Endothelial cell of umbilical vein (primary cell): ENCODE data around the gene CNTN5. TPM values are rescaled to one million over a fixed set of nuclear protein-coding genes. Genes with fewer than 3 reads are reported as not detected.

ENCODE experiments used
- BruUV-seq: library from RNA; stranded (reverse); fragments of 400-500 nt; replicated peaks from 2 replicates; lab custom pipeline; 2021; lab: Mats Ljungman, UMichigan
- CTCF ChIA-PET: fragments of 300-600, 350-600 bp; sonication (Branson Sonifier 250); formaldehyde crosslinking; loops from one replicate; lab custom pipeline; 2021; ENCODE audit warnings: antibody characterized with exemption, inconsistent platforms; lab: Charles Lee
- POLR2A ChIA-PET: fragments of 300-600, 350-600 bp; sonication (Branson Sonifier 250); formaldehyde crosslinking; loops from one replicate; lab custom pipeline; 2021; ENCODE audit warnings: antibody characterized with exemption, inconsistent platforms; lab: Charles Lee
- DNase-seq: peaks from one replicate; pipeline ENCODE4 v3.0.0-alpha.2; 2011; ENCODE audit warnings: low read depth, low spot score
- FAIRE-seq: peaks from 2 replicates; lab custom pipeline; 2011; peaks lifted over from hg19 to GRCh38; lab: Jason Lieb, UNC
- H2AFZ ChIP-seq: 2 replicates; pipeline ENCODE4 v1.6.0; 2012; ENCODE audit warnings: low read depth, low read length, control low read depth, inconsistent platforms
- H3K27ac ChIP-seq: 2 replicates; pipeline ENCODE4 v1.5.1; 2011; ENCODE audit warnings: low read depth, mild to moderate bottlenecking, control low read depth, low read length, moderate library complexity; ENCODE audit not compliant: insufficient read depth
- H3K27me3 ChIP-seq, 2 experiments: 2 replicates each; pipeline versions ENCODE4 v1.6.0 to v1.6.1; 2011; ENCODE audit warnings: low read length in 2 of 2, mixed read lengths in 1 of 2; ENCODE audit not compliant: control insufficient read depth in 2 of 2, insufficient read depth in 2 of 2
- H3K36me3 ChIP-seq, 2 experiments: 2 replicates in 1 of 2; 3 replicates in 1 of 2; pipeline ENCODE4 v1.5.1; 2011; ENCODE audit warnings: low read length in 2 of 2, mild to moderate bottlenecking in 1 of 2, moderate library complexity in 1 of 2; ENCODE audit not compliant: control insufficient read depth in 2 of 2, insufficient read depth in 2 of 2; ENCODE audit errors: extremely low read depth in 1 of 2
- H3K4me1 ChIP-seq: 3 replicates; pipeline ENCODE4 v1.5.1; 2011; ENCODE audit warnings: mild to moderate bottlenecking, low read length; ENCODE audit not compliant: control insufficient read depth, insufficient read depth; ENCODE audit errors: extremely low read depth
- H3K4me2 ChIP-seq: 2 replicates; pipeline ENCODE4 v1.6.1; 2011; ENCODE audit warnings: low read length, control low read depth, mixed read lengths; ENCODE audit not compliant: insufficient read depth
- H3K4me3 ChIP-seq, 3 experiments: fragments of 200-600 bp in 1 of 3; sonication (generic), shearing (Covaris generic) in 1 of 3; replicated peaks in 1 of 3; 2 replicates each; pipeline ENCODE4 v1.5.1; 2011 to 2016; ENCODE audit warnings: control low read depth in 3 of 3, low read length in 3 of 3, mild to moderate bottlenecking in 2 of 3, inconsistent platforms in 1 of 3, low read depth in 1 of 3, moderate library complexity in 1 of 3; ENCODE audit not compliant: insufficient read depth in 1 of 3
- H3K79me2 ChIP-seq: 2 replicates; pipeline ENCODE4 v1.6.0; 2012; ENCODE audit warnings: low read length, inconsistent platforms; ENCODE audit not compliant: control insufficient read depth, insufficient read depth
- H3K9ac ChIP-seq: replicated peaks from 2 replicates; pipeline ENCODE3; 2011; ENCODE audit warnings: low read length, control low read depth; ENCODE audit not compliant: insufficient read depth; ENCODE audit errors: extremely low read depth
- H3K9me1 ChIP-seq: replicated peaks from 3 replicates; pipeline ENCODE4 v1.6.0; 2011; ENCODE audit warnings: mild to moderate bottlenecking, low read length; ENCODE audit not compliant: control insufficient read depth, insufficient read depth; ENCODE audit errors: extremely low read depth
- H3K9me3 ChIP-seq: replicated peaks from 2 replicates; pipeline ENCODE4 v1.5.1; 2012; ENCODE audit warnings: low read length, inconsistent platforms; ENCODE audit not compliant: control insufficient read depth, insufficient read depth
- H4K20me1 ChIP-seq: replicated peaks from 2 replicates; pipeline ENCODE3; 2011; ENCODE audit warnings: mild to moderate bottlenecking, low read length; ENCODE audit not compliant: control insufficient read depth, insufficient read depth; ENCODE audit errors: extremely low read depth
- CTCF ChIP-seq, 2 donors: IDR thresholded peaks; 1 replicate in 1 of 2; 2 replicates in 1 of 2; pipeline ENCODE4 v1.5.1; 2011; ENCODE audit warnings: low read length in 2 of 2, mild to moderate bottlenecking in 2 of 2, moderate library complexity in 2 of 2, control low read depth in 1 of 2, inconsistent platforms in 1 of 2, low read depth in 1 of 2; ENCODE audit not compliant: insufficient read depth in 1 of 2; ENCODE audit errors: extremely low read depth in 1 of 2
- EZH2 ChIP-seq: IDR thresholded peaks from 2 replicates; pipeline ENCODE4 v1.6.1; 2012; ENCODE audit warnings: borderline replicate concordance, low read depth, mild to moderate bottlenecking, moderate library complexity, low read length, inconsistent platforms; ENCODE audit not compliant: severe bottlenecking
- FOS ChIP-seq: IDR thresholded peaks from 2 replicates; pipeline ENCODE4 v1.6.1; 2011; ENCODE audit warnings: mild to moderate bottlenecking, low read length, moderate library complexity, borderline replicate concordance; ENCODE audit not compliant: insufficient read depth
- GATA2 ChIP-seq: IDR thresholded peaks from 2 replicates; pipeline ENCODE4 v1.7.0; 2011; ENCODE audit warnings: low read depth, mild to moderate bottlenecking, moderate library complexity, mixed read lengths, low read length; ENCODE audit not compliant: insufficient read length, insufficient read depth
- JUN ChIP-seq: IDR thresholded peaks from 2 replicates; pipeline ENCODE4 v1.6.1; 2011; ENCODE audit warnings: borderline replicate concordance, low read depth; ENCODE audit not compliant: insufficient read length, insufficient read depth
- MYC ChIP-seq: IDR thresholded peaks from one replicate; pipeline ENCODE4 v1.6.1; 2011; ENCODE audit warnings: mild to moderate bottlenecking, low read depth, low read length
- POLR2A ChIP-seq: IDR thresholded peaks from 2 replicates; pipeline ENCODE4 v1.6.1; 2012; ENCODE audit warnings: low read depth, mild to moderate bottlenecking, control low read depth, low read length
- POLR2AphosphoS5 ChIP-seq: IDR thresholded peaks from 2 replicates; pipeline ENCODE4 v1.6.1; 2012; ENCODE audit warnings: low read depth, mild to moderate bottlenecking, control low read depth, low read length, moderate library complexity; ENCODE audit not compliant: insufficient read depth
- dilution Hi-C: fragments of 300-500 bp; cut with MboI; formaldehyde crosslinking; loops from one replicate; pipeline ENCODE4 v1.15.0; 2019; ENCODE audit warnings: low sequenced_read_pairs; ENCODE audit not compliant: extremely low pct_ligation_motif_present
- intact Hi-C: fragments of 100-400 bp; cut with micrococcal nuclease; formaldehyde crosslinking; loops from one replicate; pipeline ENCODE4 v1.10.0; 2022
- polyA plus RNA-seq, 4 experiments: library from polyadenylated mRNA; depleted of rRNA in 3 of 4; stranded (reverse) in 3 of 4; unstranded in 1 of 4; fragments of >200 nt; gene quantifications; 2 replicates each; pipeline versions ENCODE4 v1.2.1 to v1.2.3, GENCODE V29; 2011 to 2012; ENCODE audit warnings: missing spikeins in 1 of 4
- total RNA-seq: library from RNA; stranded (reverse); gene quantifications from 2 replicates; pipeline ENCODE4 v1.2.3, GENCODE V29; 2021
- TF ChIP-seq, protein P1 (sequence below): IDR thresholded peaks from 2 replicates; pipeline ENCODE4 v1.6.1; 2011; ENCODE audit not compliant: insufficient read depth, insufficient read length

The CNTN5 gene
- total and polyA plus RNA-seq, 2 donors (not counting 3 experiments of a cell fraction or from before 2014, with no cell fraction given): not detected

GRCh38 chr11:99531468-99531867 is 510.7 kb downstream of the CNTN5 start:
- POLR2A ChIA-PET: no interaction called here
- no peak overlapping the region for H3K4me3 ChIP-seq
- no peak for TF ChIP-seq JUN
- no peak for TF ChIP-seq EZH2
- TF ChIP-seq CTCF (IDR thresholded peaks at IDR 0.05; ENCODE audit: extremely low read depth in 1 of 2, insufficient read depth in 1 of 2, low read depth in 1 of 2, low read length in 2 of 2): no peak
- TF ChIP-seq POLR2A: no peak
- no peak for TF ChIP-seq POLR2AphosphoS5
- no peak for TF ChIP-seq GATA2
- no peak for TF ChIP-seq MYC
- TF ChIP-seq FOS: no peak
- TF ChIP-seq, protein P1, sequence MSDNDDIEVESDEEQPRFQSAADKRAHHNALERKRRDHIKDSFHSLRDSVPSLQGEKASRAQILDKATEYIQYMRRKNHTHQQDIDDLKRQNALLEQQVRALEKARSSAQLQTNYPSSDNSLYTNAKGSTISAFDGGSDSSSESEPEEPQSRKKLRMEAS: no peak
- H3K4me2 ChIP-seq: no peak overlapping the region
- H3K9me1 ChIP-seq: no peaks in the 10 kb centered on the region
- no peak overlapping the region for H2AFZ ChIP-seq
- no TSS peak for BruUV-seq
- intact Hi-C loops (no loop called here), dilution Hi-C loops (no loop called here)
- H3K79me2 ChIP-seq: no peaks in the 10 kb centered on the region
- H3K9ac ChIP-seq: no peak overlapping the region
- no peak overlapping the region for H3K27ac ChIP-seq
- DNase-seq: no peak
- H4K20me1 ChIP-seq: no peaks in the 10 kb centered on the region
- FAIRE-seq: no peak
- H3K9me3 ChIP-seq: peaks cover 3% of the 10 kb centered on the region
- CTCF ChIA-PET: no interaction called here
- no peaks in the 10 kb centered on the region for H3K27me3 ChIP-seq
- H3K4me1 ChIP-seq: no peaks in the 10 kb centered on the region
- no peaks in the 10 kb centered on the region for H3K36me3 ChIP-seq
